ENCODE measurements around the gene CACNA1H.

GRCh38 chr16:1142911-1143310, 10.0 kb upstream of the CACNA1H start:
- no peak for TF ChIP-seq EZH2 (IDR thresholded peaks at IDR 0.05; ENCODE audit: insufficient read depth, poor library complexity, severe bottlenecking)
- no peak for TF ChIP-seq EZH2phosphoT487 (IDR thresholded peaks at IDR 0.05; ENCODE audit: insufficient read depth, low read depth)

Measured in GM23248 (cell line).